Chondrocyte (in vitro differentiated cells): ENCODE data around the gene MAPK11. TPM values are rescaled to one million over a fixed set of nuclear protein-coding genes. Genes with fewer than 3 reads are reported as not detected.

ENCODE experiments used
- DNase-seq: peaks from one replicate; pipeline ENCODE4 v3.0.0; 2021; ENCODE audit warnings: mixed read lengths, low spot score
- H3K27ac Mint-ChIP-seq: one replicate; pipeline ENCODE4 v1.8.0; 2021; ENCODE audit warnings: mild to moderate bottlenecking, moderate library complexity, mixed read lengths; ENCODE audit not compliant: unreplicated experiment
- H3K27me3 Mint-ChIP-seq: 2 replicates; pipeline ENCODE4 v1.8.0; 2021; ENCODE audit warnings: low read depth, mixed read lengths
- H3K36me3 Mint-ChIP-seq: 2 replicates; pipeline ENCODE4 v1.8.0; 2021; ENCODE audit warnings: low read depth, mixed read lengths
- H3K4me1 Mint-ChIP-seq: 2 replicates; pipeline ENCODE4 v1.8.0; 2021; ENCODE audit warnings: low read depth, mild to moderate bottlenecking, mixed read lengths
- H3K4me3 Mint-ChIP-seq: one replicate; pipeline ENCODE4 v1.8.0; 2021; ENCODE audit warnings: mild to moderate bottlenecking, moderate library complexity, mixed read lengths; ENCODE audit not compliant: unreplicated experiment
- H3K9me3 Mint-ChIP-seq: 2 replicates; pipeline ENCODE4 v1.8.0; 2021; ENCODE audit warnings: low read depth, mixed read lengths
- CTCF ChIP-seq: fragments of 200-600 bp; sonication (generic); IDR thresholded peaks from 2 replicates; pipeline ENCODE4 v1.5.0; 2021; ENCODE audit warnings: antibody characterized with exemption, mild to moderate bottlenecking, moderate library complexity
- total RNA-seq: library from RNA; stranded (reverse); gene quantifications from 3 replicates; pipeline ENCODE4 v1.2.1, GENCODE V29; 2021

MAPK11 gene
- total RNA-seq, 1 donor from 2014 or later = 19.9 TPM

DNA sequence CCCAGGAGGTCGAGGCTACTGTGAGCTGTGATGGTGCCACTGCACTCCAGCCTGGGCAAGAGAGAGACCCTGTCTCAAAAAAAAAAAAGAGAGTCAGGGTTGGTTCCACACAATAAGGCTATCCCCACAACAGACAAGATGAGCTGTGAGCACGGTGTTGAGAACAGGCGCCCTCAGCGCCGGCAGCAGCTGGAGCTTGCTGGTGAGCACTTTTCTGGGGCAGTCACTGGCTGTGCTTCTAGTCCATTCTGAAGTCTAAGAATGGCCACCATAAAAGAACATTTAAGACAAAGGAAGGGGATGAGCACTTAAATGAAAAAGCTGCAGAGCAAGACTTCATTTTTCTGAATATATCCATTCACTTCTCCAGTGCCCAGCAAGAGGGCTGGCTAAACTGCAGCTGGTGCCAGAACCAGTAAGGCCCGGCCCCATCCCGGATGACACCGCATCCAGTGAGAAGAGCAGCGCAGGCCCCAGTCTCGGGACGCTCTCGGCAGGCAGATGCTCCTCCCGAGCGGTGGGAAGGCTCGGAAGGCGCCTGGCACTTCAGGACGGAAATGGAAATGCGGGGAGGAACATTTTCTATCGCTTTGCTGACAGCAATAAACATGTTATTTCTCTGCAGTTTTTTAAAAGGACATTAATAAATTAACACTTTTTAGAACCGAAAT lies 37.6 kb downstream of the MAPK11 start:
- Mint-ChIP-seq H3K27me3 (no peaks in the 10 kb centered on the region), H3K9me3 (no peaks in the 10 kb centered on the region), H3K4me3 (no peak overlapping the region), H3K36me3 (peaks cover 7% of the 10 kb centered on the region), H3K27ac (no peak overlapping the region), H3K4me1 (no peaks in the 10 kb centered on the region)
- no peak for DNase-seq
- TF ChIP-seq CTCF = no peak

DNA sequence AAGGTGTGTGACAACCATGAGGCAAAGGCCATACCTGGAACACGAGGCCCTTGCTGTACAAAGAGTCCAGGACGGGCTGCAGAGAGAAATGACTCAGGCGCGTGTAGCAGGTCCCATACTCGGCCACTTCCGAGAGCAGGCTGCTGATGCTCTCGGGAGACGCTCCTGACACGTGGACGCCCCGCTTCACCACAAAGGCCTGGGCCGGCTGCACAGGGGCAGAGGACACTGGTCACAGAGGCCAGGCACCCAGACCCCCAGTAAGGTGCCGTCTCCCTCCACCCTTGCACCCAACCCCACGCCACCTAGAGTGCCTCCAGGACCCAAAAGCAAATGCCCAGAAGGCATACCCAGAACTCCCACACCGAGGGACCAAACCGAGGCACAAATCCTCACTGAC lies 40.8 kb downstream of the MAPK11 start:
- H3K9me3 Mint-ChIP-seq = no peaks in the 10 kb centered on the region
- TF ChIP-seq CTCF = no peak
- no peak overlapping the region for H3K4me3 Mint-ChIP-seq
- H3K36me3 Mint-ChIP-seq = peaks cover 9% of the 10 kb centered on the region
- DNase-seq = no peak
- no peak overlapping the region for H3K27ac Mint-ChIP-seq
- no peaks in the 10 kb centered on the region for H3K4me1 Mint-ChIP-seq
- no peaks in the 10 kb centered on the region for H3K27me3 Mint-ChIP-seq

- no peak for DNase-seq
- Mint-ChIP-seq H3K27ac (no peak overlapping the region), H3K4me1 (no peaks in the 10 kb centered on the region), H3K36me3 (peaks cover 12% of the 10 kb centered on the region), H3K4me3 (no peak overlapping the region), H3K9me3 (no peaks in the 10 kb centered on the region), H3K27me3 (no peaks in the 10 kb centered on the region)
- TF ChIP-seq CTCF = no peak
Measured at GRCh38 chr22:50228366-50228765, 41.8 kb downstream of the MAPK11 start.

- H3K27ac Mint-ChIP-seq = no peak overlapping the region
- peaks cover 16% of the 10 kb centered on the region for H3K36me3 Mint-ChIP-seq
- H3K9me3 Mint-ChIP-seq = no peaks in the 10 kb centered on the region
- no peak for DNase-seq
- TF ChIP-seq CTCF = no peak
- no peak overlapping the region for H3K4me3 Mint-ChIP-seq
- H3K4me1 Mint-ChIP-seq = no peaks in the 10 kb centered on the region
- no peaks in the 10 kb centered on the region for H3K27me3 Mint-ChIP-seq
Measured at GRCh38 chr22:50227579-50228215, 42.5 kb downstream of the MAPK11 start.

GRCh38 chr22:50226875-50227165 lies 43.4 kb downstream of the MAPK11 start:
- no peaks in the 10 kb centered on the region for H3K4me1 Mint-ChIP-seq

More at GRCh38 chr22:50226875-50227165, 43.4 kb downstream of the MAPK11 start:
- DNase-seq = no peak
- Mint-ChIP-seq H3K9me3 (no peaks in the 10 kb centered on the region), H3K36me3 (peaks cover 16% of the 10 kb centered on the region), H3K27ac (no peak overlapping the region), H3K4me3 (no peak overlapping the region), H3K27me3 (no peaks in the 10 kb centered on the region)
- no peak for TF ChIP-seq CTCF
